GM12891 (cell line): ENCODE data around the gene FOXL2NB.

Source experiments
- PAX5 ChIP-seq: IDR thresholded peaks from 2 replicates; pipeline ENCODE4 v1.6.1; 2011; ENCODE audit warnings: low read length, moderate library complexity, mild to moderate bottlenecking; ENCODE audit not compliant: insufficient read depth, severe bottlenecking
- POLR2A ChIP-seq: IDR thresholded peaks from 2 replicates; pipeline ENCODE4 v1.6.1; 2011; ENCODE audit warnings: low read depth, low read length, control low read depth
- POLR2AphosphoS5 ChIP-seq: IDR thresholded peaks from 2 replicates; pipeline ENCODE4 v1.6.1; 2011; ENCODE audit warnings: low read depth, low read length, control low read depth
- POU2F2 ChIP-seq: IDR thresholded peaks from 2 replicates; pipeline ENCODE4 v1.6.1; 2011; ENCODE audit warnings: low read depth, mild to moderate bottlenecking, control low read depth, low read length, moderate library complexity
- SPI1 ChIP-seq: IDR thresholded peaks from 2 replicates; pipeline ENCODE4 v1.6.1; 2011; ENCODE audit warnings: low read depth, low read length, control low read depth
- TAF1 ChIP-seq: IDR thresholded peaks from 2 replicates; pipeline ENCODE4 v1.6.1; 2011; ENCODE audit warnings: low read depth, low read length, control low read depth

DNA sequence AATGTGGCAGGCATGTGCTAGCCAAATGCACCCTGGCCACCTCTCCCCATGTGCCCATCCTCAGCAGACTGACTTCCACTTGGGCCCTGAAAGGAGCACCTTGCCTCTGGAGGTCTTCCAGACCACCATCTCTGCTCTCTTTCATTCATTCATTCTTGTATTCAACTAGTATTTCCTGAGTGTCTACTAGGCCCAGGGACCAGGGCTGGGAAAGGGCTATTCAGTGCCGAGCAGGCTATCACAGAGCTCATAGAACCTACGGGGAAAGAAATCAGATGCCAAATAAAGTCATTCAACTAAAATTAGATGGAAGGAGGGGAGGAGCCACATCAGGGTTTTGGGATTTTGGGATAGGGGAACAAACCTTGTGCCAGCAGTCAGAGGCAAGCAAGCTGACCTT, 40.2 kb downstream of the FOXL2NB start:
- TF ChIP-seq POLR2A (no peak), TAF1 (no peak), SPI1 (no peak), POLR2AphosphoS5 (no peak), POU2F2 (no peak), PAX5 (no peak)
